Adrenal gland (tissue), 5 donors: ENCODE results near the gene CES2.

Experiments
- CTCF ChIP-seq, 6 experiments: fragments of 450-650 bp in 4 of 6; fragments of 200-600 bp in 2 of 6; sonication (generic) in 1 of 6; IDR thresholded peaks; 1 replicate in 5 of 6; 2 replicates in 1 of 6; pipeline versions ENCODE4 v1.5.1 to v1.8.0; 2016 to 2021; ENCODE audit warnings: antibody characterized with exemption in 6 of 6, mild to moderate bottlenecking in 2 of 6, moderate library complexity in 1 of 6
- POLR2A ChIP-seq, 2 donors: fragments of 450-650 bp; IDR thresholded peaks; one replicate each; pipeline ENCODE4 v1.6.1; 2017; ENCODE audit warnings: antibody characterized with exemption in 2 of 2, mild to moderate bottlenecking in 2 of 2, moderate library complexity in 1 of 2
- donor health status: DM: no; HTN: no; CAD: no.

DNA sequence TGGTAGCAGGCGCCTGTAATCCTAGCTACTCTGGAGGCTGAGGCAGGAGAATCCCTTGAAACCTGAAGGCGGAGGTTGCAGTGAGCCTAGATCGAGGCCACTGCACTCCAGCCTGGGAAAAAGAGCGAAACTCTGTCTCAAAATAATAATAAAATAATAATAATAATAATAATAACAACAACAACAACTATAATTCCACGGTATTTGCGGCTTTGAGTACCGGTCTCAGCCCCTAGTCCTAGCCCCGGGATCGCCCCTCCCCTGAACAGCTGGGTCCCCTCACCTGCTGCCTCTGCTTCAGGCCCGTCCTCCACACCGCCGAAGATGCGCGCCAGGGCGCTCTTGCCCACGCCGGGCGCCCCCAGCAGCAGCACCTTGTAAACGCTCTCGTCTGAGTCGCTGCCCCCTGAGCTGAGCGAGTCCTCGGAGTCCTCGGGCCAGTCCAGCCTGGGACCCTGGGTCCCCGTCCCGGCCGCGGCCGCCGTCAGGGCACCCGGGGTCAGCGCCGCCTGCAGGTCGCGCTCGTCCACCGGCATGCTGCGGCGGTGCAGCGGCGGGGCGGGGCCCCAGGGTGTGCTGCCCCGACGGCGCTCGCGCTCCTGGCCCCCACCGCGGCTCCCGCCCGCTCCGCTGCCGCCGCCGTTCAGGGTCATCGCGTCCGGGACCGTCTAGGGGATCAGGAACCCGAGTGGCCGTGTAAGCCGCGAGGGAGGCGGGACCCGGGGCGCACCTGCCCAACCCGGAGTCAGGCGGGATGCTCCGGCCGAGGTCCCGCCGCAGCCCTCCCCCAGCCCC lies 10.6 kb upstream of the CES2 start:
- TF ChIP-seq CTCF (IDR thresholded peaks at IDR 0.05), result peak in 5 of 6 experiments; percentile 12 to 53 (median 24)
- no peak for TF ChIP-seq POLR2A (IDR thresholded peaks at IDR 0.05)
